Myometrial cell (primary cell): ENCODE results near the gene TRMT13. TPM values are rescaled to one million over a fixed set of nuclear protein-coding genes. Genes with fewer than 3 reads are reported as not detected.

ENCODE experiments used
- total RNA-seq: library from RNA; depleted of rRNA; stranded (reverse); fragments of >200 nt; gene quantifications from 2 replicates; pipeline ENCODE4 v1.2.3, GENCODE V29; 2015

The TRMT13 gene, protein sequence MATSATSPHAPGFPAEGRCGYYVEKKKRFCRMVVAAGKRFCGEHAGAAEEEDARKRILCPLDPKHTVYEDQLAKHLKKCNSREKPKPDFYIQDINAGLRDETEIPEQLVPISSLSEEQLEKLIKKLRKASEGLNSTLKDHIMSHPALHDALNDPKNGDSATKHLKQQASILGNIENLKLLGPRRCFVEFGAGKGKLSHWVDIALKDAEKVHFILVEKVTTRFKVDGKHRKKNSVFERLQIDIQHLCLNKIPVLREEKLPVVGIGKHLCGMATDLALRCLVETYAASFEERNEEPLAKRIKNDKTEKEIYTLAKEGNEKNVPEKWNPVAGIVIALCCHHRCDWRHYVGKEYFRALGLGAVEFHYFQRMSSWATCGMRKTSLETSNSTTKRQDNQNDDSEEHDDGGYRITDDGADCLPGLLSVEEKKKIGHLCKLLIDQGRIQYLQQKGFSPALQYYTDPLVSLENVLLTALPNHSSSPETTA
- total RNA-seq: 6.0 and 6.1 TPM in 2 replicates

GRCh38 chr1:100132566-100133477 is at the start of gene TRMT13, which contains the start of gene SASS6:
TRMT13 (plus strand) TSS chr1:100133163; CDS start chr1:100133169, 6 bp downstream.
SASS6 (minus strand) TSS chr1:100132930; CDS start chr1:100132814, 116 bp downstream.

DNA sequence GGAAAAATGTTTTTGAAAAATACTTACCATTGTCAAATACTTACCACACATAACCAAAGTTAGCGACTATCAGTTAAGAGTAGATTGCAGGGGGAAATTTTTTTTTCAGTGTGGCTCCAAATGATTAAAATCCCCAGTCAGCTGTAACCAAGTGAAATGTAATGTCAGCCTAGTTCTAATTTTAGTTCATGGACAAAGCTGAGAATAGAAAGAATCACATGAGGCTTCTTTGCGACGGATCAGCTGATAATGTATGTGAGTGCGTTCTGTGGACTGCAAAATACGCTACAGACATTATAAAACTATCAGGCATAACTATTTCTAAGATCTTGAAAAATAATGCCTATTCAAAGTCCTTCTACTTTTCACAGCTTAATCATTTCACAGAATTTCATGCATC is 45.1 kb downstream of the TRMT13 start, which contains the start of gene LRRC39:
Gene LRRC39 (minus strand): TSS at position 166 of the 400 bp plus-strand sequence. CDS start 9,740 bp downstream, outside the sequence.

Other genes starting within 250 kb of the TRMT13 start
- 15.9 and 28.0 TPM in 2 replicates for gene SLC35A3, start 163.2 kb upstream of the TRMT13 start, total RNA-seq
- 1.4 and 2.5 TPM in 2 replicates for gene SASS6, start 233 bp upstream of the TRMT13 start, total RNA-seq
- not detected in 2 replicates for gene LRRC39, start 45.1 kb downstream of the TRMT13 start, total RNA-seq
- 2.9 and 5.8 TPM in 2 replicates for gene DBT, start 116.7 kb downstream of the TRMT13 start, total RNA-seq
- gene RTCA, start 133.1 kb downstream of the TRMT13 start, total RNA-seq: 29.7 and 35.3 TPM in 2 replicates
- gene CDC14A, start 219.3 kb downstream of the TRMT13 start, total RNA-seq: 1.4 and 3.4 TPM in 2 replicates